Uterus (tissue), 4 donors: ENCODE data around the gene PLAC8L1. TPM values are rescaled to one million over a fixed set of nuclear protein-coding genes. Genes with fewer than 3 reads are reported as not detected.

Experiments used
- DNase-seq, 2 donors: peaks; one replicate each; pipeline ENCODE4 v3.0.0-alpha.2; 2019 to 2020
- H3K27ac ChIP-seq, 2 donors: fragments of 200-600 bp; sonication (generic); 1 replicate in 1 of 2; 2 replicates in 1 of 2; pipeline ENCODE4 v1.5.1; 2016 to 2018
- H3K27me3 ChIP-seq, 2 donors: fragments of 200-600 bp; sonication (generic); one replicate each; pipeline ENCODE4 v1.5.1; 2018 to 2019; ENCODE audit warnings: control low read depth in 1 of 2
- H3K36me3 ChIP-seq, 2 donors: fragments of 200-600 bp; sonication (generic); one replicate each; pipeline ENCODE4 v1.5.1; 2019; ENCODE audit warnings: control low read depth in 1 of 2
- H3K4me1 ChIP-seq, 2 donors: fragments of 200-600 bp; sonication (generic); one replicate each; pipeline ENCODE4 v1.5.1; 2018 to 2019; ENCODE audit warnings: control low read depth in 1 of 2
- H3K4me3 ChIP-seq, 2 donors: fragments of 200-600 bp; sonication (generic); 1 replicate in 1 of 2; 2 replicates in 1 of 2; pipeline ENCODE4 v1.5.1; 2018 to 2019; ENCODE audit warnings: mild to moderate bottlenecking in 1 of 2
- H3K9me3 ChIP-seq, 2 donors: fragments of 200-600 bp; sonication (generic); one replicate each; pipeline ENCODE4 v1.5.1; 2019; ENCODE audit warnings: control low read depth in 1 of 2
- POLR2A ChIP-seq, 2 donors: fragments of 450-650 bp; IDR thresholded peaks; one replicate each; pipeline ENCODE4 v1.6.1; 2016; ENCODE audit warnings: antibody characterized with exemption in 2 of 2, mild to moderate bottlenecking in 1 of 2, moderate library complexity in 1 of 2
- intact Hi-C: fragments of 100-400 bp; cut with DNase I; formaldehyde crosslinking; loops from one replicate; pipeline ENCODE4 v1.15.1; 2023; ENCODE audit warnings: low total_unique reads
- total RNA-seq, 4 donors: library from RNA; depleted of rRNA in 3 of 4; stranded (reverse); fragments of >200 nt in 3 of 4; gene quantifications; one replicate each; pipeline versions ENCODE4 v1.1.0 to v1.2.4, GENCODE V29; 2014 to 2023
- TF ChIP-seq, protein P1 (sequence below), 4 experiments: fragments of 200-600 bp in 2 of 4; fragments of 450-650 bp in 2 of 4; sonication (generic) in 2 of 4; IDR thresholded peaks; one replicate each; pipeline ENCODE4 v1.5.1; 2016 to 2019; ENCODE audit warnings: antibody characterized with exemption in 4 of 4, mild to moderate bottlenecking in 2 of 4, moderate library complexity in 1 of 4
- donor health status: DM: yes; HTN: yes; CAD: no.

PLAC8L1 gene, protein sequence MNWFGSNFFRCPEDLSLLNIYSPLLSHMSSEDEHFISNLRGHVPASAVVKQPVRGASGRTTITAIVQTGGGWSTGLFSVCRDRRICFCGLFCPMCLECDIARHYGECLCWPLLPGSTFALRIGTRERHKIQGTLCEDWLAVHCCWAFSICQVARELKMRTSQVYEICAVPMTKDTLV
- total RNA-seq = 1 to 10 TPM in 1 of 4 donors, not detected in 3; 1.3 TPM

DNA sequence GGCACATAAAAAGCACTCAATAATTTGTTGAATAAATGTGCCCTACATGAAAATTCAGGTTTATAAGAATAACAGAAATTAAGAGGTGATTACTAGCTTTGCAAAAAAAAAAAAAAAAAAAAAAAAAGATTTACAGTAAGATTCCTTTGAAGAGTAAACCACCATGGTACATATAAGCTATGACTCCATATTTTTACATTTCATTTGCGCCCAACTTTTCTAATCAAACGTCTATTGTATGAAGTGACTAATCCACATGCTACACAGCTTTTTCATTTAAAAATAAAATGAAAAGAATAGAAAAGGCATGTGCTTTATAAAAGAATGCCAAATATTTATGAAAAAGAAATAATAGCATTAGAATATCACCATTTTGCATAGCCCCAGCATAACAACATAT lies at the start of gene PLAC8L1:
PLAC8L1 (minus strand) TSS at position 101 of the 400 bp plus-strand sequence. CDS start 1,266 bp downstream, outside the sequence.
- intact Hi-C loops = no loop called here
- no peaks in the 10 kb centered on the region for H3K9me3 ChIP-seq
- H3K4me3 ChIP-seq = no peak within 1 kb of the TSS
- no peaks in the 10 kb centered on the region for H3K27me3 ChIP-seq
- DNase-seq = no peak
- H3K36me3 ChIP-seq = no peaks in the 10 kb centered on the region
- no peaks in the 10 kb centered on the region for H3K4me1 ChIP-seq
- TF ChIP-seq POLR2A (IDR thresholded peaks at IDR 0.05) = no peak
- TF ChIP-seq, protein P1, sequence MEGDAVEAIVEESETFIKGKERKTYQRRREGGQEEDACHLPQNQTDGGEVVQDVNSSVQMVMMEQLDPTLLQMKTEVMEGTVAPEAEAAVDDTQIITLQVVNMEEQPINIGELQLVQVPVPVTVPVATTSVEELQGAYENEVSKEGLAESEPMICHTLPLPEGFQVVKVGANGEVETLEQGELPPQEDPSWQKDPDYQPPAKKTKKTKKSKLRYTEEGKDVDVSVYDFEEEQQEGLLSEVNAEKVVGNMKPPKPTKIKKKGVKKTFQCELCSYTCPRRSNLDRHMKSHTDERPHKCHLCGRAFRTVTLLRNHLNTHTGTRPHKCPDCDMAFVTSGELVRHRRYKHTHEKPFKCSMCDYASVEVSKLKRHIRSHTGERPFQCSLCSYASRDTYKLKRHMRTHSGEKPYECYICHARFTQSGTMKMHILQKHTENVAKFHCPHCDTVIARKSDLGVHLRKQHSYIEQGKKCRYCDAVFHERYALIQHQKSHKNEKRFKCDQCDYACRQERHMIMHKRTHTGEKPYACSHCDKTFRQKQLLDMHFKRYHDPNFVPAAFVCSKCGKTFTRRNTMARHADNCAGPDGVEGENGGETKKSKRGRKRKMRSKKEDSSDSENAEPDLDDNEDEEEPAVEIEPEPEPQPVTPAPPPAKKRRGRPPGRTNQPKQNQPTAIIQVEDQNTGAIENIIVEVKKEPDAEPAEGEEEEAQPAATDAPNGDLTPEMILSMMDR (IDR thresholded peaks at IDR 0.05) = no peak
- no peak within 1 kb of the TSS for H3K27ac ChIP-seq

DNA sequence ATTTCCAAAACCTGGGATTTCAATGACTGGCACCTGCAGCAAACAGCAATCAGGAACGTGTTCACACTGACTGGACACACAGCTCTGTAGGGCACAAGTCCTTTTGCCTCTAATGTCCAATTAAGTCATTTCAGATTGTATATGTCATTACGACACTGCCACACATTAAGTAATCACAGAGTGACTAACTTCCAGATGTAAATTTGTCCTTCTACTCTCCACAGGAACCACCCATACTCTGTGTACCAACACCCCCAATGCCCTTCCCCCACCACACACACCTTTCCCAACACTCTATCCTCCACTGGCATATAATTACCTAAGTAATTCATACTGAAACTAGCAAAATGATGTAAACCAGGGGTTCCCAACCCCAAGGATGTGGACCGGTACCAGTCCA lies 46.6 kb upstream of the PLAC8L1 start:
- Histone ChIP-seq H3K4me3 (no peak overlapping the region), H3K9me3 (no peaks in the 10 kb centered on the region)

GRCh38 chr5:146137967-146138403 lies 32.6 kb upstream of the PLAC8L1 start:
- no peaks in the 10 kb centered on the region for H3K36me3 ChIP-seq
- intact Hi-C loops = no loop called here
- no peak for DNase-seq

More for the DNA sequence above, 46.6 kb upstream of the PLAC8L1 start:
- intact Hi-C loops = no loop called here
- TF ChIP-seq, protein P1 (IDR thresholded peaks at IDR 0.05) = no peak
- TF ChIP-seq POLR2A (IDR thresholded peaks at IDR 0.05) = no peak
- Histone ChIP-seq H3K27me3 (no peaks in the 10 kb centered on the region), H3K4me1 (no peaks in the 10 kb centered on the region), H3K36me3 (no peaks in the 10 kb centered on the region), H3K27ac (no peak overlapping the region)
- no peak for DNase-seq

GRCh38 chr5:146130440-146131045 lies 25.2 kb upstream of the PLAC8L1 start:
- no peak overlapping the region for H3K4me3 ChIP-seq
- DNase-seq = no peak
- TF ChIP-seq POLR2A (IDR thresholded peaks at IDR 0.05) = no peak
- TF ChIP-seq, protein P1 (IDR thresholded peaks at IDR 0.05) = peak; percentile 42 to 58 (median 47)
- no peaks in the 10 kb centered on the region for H3K9me3 ChIP-seq
- H3K36me3 ChIP-seq = no peaks in the 10 kb centered on the region
- no peaks in the 10 kb centered on the region for H3K4me1 ChIP-seq
- H3K27ac ChIP-seq = no peak overlapping the region
- intact Hi-C loops = no loop called here
- H3K27me3 ChIP-seq = no peaks in the 10 kb centered on the region

More at GRCh38 chr5:146137967-146138403, 32.6 kb upstream of the PLAC8L1 start:
- no peaks in the 10 kb centered on the region for H3K4me1 ChIP-seq
- no peaks in the 10 kb centered on the region for H3K9me3 ChIP-seq
- no peak overlapping the region for H3K4me3 ChIP-seq
- H3K27me3 ChIP-seq = no peaks in the 10 kb centered on the region
- no peak overlapping the region for H3K27ac ChIP-seq
- TF ChIP-seq, protein P1 (IDR thresholded peaks at IDR 0.05) = no peak
- no peak for TF ChIP-seq POLR2A (IDR thresholded peaks at IDR 0.05)

DNA sequence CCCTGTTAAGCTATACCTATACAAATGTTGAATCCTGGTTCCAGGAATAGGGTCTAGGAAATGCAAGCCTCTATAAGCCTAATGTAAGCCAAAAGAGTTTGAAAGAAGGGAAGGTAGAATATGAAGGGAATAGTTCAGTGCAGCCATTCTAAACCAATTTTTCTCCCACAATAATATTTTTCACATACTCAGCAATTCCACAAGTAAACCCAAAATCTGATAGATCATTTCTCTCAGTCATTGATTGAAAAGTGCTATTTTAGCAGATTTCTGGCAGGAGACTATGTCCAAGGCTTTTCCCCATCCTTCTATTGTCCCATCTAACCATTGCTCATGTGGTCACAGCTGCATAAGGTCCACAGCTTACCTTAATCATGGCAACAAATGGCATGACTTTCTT lies 20.7 kb upstream of the PLAC8L1 start:
- Histone ChIP-seq H3K36me3 (no peaks in the 10 kb centered on the region), H3K9me3 (no peaks in the 10 kb centered on the region), H3K4me1 (no peaks in the 10 kb centered on the region), H3K4me3 (no peak overlapping the region), H3K27me3 (no peaks in the 10 kb centered on the region), H3K27ac (no peak overlapping the region)
- no peak for DNase-seq
- intact Hi-C loops = no loop called here
- TF ChIP-seq, protein P1 (IDR thresholded peaks at IDR 0.05) = no peak
- TF ChIP-seq POLR2A (IDR thresholded peaks at IDR 0.05) = no peak
